Activated naive CD8-positive, alpha-beta T cell treated with anti-CD3 and anti-CD28 coated beads, Interleukin-2, amount 10 ng/mL, durations not matched to agents 7 days and 5 days (primary cell): ENCODE results near the gene SLC49A4. TPM values are rescaled to one million over a fixed set of nuclear protein-coding genes. Genes with fewer than 3 reads are reported as not detected.

ENCODE experiments used
- ATAC-seq: fragments of 150-1000 bp; cut with Tn5 transposase; one replicate; pipeline ENCODE4 v1.10.0; 2021; ENCODE audit warnings: low read depth, moderate library complexity
- POLR2A ChIA-PET: fragments of 350-600 bp; sonication (Branson Sonifier 250); formaldehyde crosslinking; loops from one replicate; lab custom pipeline; 2021; ENCODE audit warnings: antibody characterized with exemption; lab: Charles Lee
- DNase-seq: peaks from one replicate; pipeline ENCODE4 v3.0.0; 2021
- H3K27ac Mint-ChIP-seq: one replicate; pipeline ENCODE4 v1.8.0; 2022; ENCODE audit warnings: mild to moderate bottlenecking, mixed read lengths
- H3K27me3 Mint-ChIP-seq: one replicate; pipeline ENCODE4 v1.8.0; 2022; ENCODE audit warnings: mild to moderate bottlenecking, moderate library complexity, mixed read lengths
- H3K36me3 Mint-ChIP-seq: one replicate; pipeline ENCODE4 v1.8.0; 2021; ENCODE audit warnings: mild to moderate bottlenecking, mixed read lengths
- H3K4me1 Mint-ChIP-seq: one replicate; pipeline ENCODE4 v1.8.0; 2021; ENCODE audit warnings: mixed read lengths
- H3K4me3 Mint-ChIP-seq: one replicate; pipeline ENCODE4 v1.8.0; 2022; ENCODE audit warnings: mild to moderate bottlenecking, moderate library complexity, mixed read lengths
- H3K9me3 Mint-ChIP-seq: one replicate; pipeline ENCODE4 v1.8.0; 2021; ENCODE audit warnings: mixed read lengths
- total RNA-seq, 2 experiments: library from RNA; stranded (reverse); gene quantifications; one replicate each; pipeline ENCODE4 v1.2.3, GENCODE V29; 2021

SLC49A4 gene
- total RNA-seq, 2 experiments from 2014 or later, result 3.2 to 3.4 TPM

DNA sequence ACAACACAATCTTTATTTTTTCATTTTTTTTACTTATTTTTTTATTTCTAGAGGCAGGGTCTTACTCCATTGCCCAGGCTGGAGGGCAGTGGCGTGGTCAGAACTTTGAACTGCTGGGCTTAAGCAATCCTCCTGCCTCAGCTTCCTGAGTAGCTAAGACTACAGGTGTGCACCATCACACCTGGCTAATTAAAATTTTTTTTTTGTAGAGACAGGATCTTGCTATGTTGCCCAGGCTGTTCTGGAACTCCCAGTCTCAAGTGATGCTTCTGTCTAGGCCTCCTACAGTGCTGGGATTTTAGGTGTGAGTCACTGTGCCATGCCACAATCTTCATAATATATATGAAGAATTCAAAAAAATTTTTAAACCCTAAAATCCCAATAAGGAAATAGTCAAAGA lies 22.0 kb upstream of the SLC49A4 start:
- H3K36me3 Mint-ChIP-seq, result peaks cover 10% of the 10 kb centered on the region

DNA sequence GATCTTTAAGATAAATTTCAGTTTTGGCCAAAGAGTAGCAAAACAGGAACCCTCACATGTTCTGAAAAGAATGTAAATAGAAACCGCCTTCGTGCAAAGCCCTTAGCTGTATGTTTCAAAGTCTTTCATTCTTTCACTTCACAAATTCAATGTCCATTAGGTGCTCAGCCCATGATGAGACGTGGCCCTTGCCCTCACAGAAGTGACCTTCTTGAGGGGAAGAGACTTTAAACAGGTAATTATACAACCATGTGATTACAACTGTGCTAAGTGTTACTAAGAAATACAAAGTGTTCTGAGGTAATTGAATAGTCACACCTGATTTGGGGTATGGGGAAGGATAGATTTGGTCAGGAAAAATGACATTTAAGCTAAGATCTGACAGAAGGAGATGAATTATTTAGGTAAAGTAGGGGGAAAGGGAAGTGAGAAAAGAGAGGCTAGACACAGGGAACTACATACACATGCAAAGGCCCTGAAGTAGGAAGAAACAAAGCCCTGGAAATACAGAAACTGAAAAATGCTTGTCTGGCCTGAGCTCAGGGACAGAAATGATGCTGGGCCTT lies 20.8 kb upstream of the SLC49A4 start:
- no peak overlapping the region for H3K4me3 Mint-ChIP-seq
- DNase-seq, result no peak
- POLR2A ChIA-PET, result no interaction called here
- no peaks in the 10 kb centered on the region for H3K27me3 Mint-ChIP-seq
- H3K27ac Mint-ChIP-seq, result no peak overlapping the region
- ATAC-seq, result no peak
- H3K36me3 Mint-ChIP-seq, result peaks cover 7% of the 10 kb centered on the region
- H3K9me3 Mint-ChIP-seq, result no peaks in the 10 kb centered on the region
- H3K4me1 Mint-ChIP-seq, result peaks cover 3% of the 10 kb centered on the region

More for the DNA sequence above, 22.0 kb upstream of the SLC49A4 start:
- Mint-ChIP-seq H3K27ac (no peak overlapping the region), H3K4me1 (peaks cover 3% of the 10 kb centered on the region), H3K4me3 (no peak overlapping the region), H3K27me3 (no peaks in the 10 kb centered on the region), H3K9me3 (no peaks in the 10 kb centered on the region)
- POLR2A ChIA-PET, result no interaction called here
- ATAC-seq, result no peak
- DNase-seq, result no peak

DNA sequence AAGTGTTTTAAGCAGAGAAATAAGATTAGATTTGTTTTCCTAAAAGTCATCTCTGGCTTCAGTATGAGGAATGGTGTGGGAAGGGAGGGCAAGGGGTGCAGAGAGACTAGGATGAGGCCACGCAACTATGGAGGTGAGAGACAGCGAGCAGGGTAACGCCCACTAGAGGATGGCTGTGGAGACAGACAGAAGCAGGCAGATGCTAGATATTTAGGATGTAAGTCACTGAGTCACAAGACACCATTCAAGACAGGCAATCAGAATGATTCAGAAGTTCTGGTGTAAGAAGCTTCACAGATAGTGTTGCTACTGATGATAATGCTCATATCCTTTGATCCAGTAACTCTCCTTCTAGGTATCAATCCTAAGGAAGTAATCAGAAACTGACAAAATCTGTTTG lies 20.3 kb upstream of the SLC49A4 start:
- DNase-seq (no peak), ATAC-seq (no peak)
- Mint-ChIP-seq H3K9me3 (no peaks in the 10 kb centered on the region), H3K27ac (no peak overlapping the region), H3K4me1 (peaks cover 3% of the 10 kb centered on the region), H3K36me3 (peaks cover 7% of the 10 kb centered on the region), H3K4me3 (no peak overlapping the region), H3K27me3 (no peaks in the 10 kb centered on the region)
- POLR2A ChIA-PET, result no interaction called here

DNA sequence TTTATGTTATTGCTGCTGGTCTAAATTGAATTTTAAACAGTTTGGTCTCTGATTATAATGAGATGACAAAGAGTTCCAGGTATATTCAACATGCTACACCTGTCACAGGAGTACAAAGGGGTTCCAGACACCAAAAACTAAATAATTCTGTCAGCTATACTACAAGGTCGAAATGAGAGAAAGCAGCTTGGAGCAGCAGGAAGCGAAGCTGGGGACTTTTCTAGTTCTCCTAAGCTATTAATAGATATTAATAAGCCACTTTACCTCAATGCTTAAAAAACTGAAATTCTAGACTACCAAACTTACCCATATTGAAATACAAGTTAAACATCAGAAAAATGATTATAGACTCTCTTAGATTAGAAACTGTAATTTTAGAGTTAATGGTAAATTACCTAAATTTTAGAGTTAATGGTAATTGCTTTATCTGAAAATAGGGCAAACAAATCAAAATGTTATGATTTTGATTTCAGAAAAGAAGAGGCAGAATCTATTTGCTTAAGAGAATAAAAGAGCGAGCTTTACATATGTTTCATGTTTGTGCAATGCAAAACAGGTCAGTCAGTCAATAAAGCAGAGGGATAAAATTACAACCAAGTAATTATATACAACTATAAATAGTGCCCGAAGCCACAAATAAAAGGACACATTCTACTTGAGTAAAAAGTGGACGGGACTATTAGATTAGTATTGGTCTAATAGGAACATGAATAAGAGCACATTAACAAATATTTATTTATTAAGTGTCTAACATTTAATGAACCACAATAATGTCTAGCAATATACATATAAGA lies 18.0 kb upstream of the SLC49A4 start:
- no peaks in the 10 kb centered on the region for H3K27me3 Mint-ChIP-seq
- H3K36me3 Mint-ChIP-seq, result peaks cover 6% of the 10 kb centered on the region
- ATAC-seq, result no peak
- H3K27ac Mint-ChIP-seq, result no peak overlapping the region
- no peaks in the 10 kb centered on the region for H3K4me1 Mint-ChIP-seq
- H3K9me3 Mint-ChIP-seq, result no peaks in the 10 kb centered on the region
- POLR2A ChIA-PET, result no interaction called here
- no peak for DNase-seq
- no peak overlapping the region for H3K4me3 Mint-ChIP-seq

DNA sequence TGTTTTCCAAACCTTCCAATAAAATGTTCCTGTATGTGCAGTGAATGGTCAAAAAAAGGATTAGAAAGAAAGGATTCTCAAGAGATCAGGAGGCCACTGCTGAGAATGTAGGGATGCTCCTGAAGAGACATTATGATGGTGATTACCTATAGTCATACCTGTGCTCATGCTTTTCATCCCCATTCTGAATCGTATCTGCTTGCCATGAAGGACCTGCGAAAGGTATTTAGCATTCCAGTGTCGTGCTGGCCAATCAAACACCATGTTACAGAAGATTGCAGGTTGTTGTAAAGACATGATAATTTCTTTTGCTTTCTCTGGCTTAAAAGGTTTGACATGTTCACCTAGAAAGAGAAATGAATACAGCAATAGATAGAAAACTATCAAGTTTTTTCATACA lies 17.3 kb upstream of the SLC49A4 start:
- H3K9me3 Mint-ChIP-seq, result no peaks in the 10 kb centered on the region
- POLR2A ChIA-PET, result no interaction called here
- no peaks in the 10 kb centered on the region for H3K27me3 Mint-ChIP-seq
- no peaks in the 10 kb centered on the region for H3K4me1 Mint-ChIP-seq
- H3K4me3 Mint-ChIP-seq, result no peak overlapping the region
- H3K27ac Mint-ChIP-seq, result no peak overlapping the region
- no peak for ATAC-seq
- no peak for DNase-seq
- H3K36me3 Mint-ChIP-seq, result peaks cover 6% of the 10 kb centered on the region

DNA sequence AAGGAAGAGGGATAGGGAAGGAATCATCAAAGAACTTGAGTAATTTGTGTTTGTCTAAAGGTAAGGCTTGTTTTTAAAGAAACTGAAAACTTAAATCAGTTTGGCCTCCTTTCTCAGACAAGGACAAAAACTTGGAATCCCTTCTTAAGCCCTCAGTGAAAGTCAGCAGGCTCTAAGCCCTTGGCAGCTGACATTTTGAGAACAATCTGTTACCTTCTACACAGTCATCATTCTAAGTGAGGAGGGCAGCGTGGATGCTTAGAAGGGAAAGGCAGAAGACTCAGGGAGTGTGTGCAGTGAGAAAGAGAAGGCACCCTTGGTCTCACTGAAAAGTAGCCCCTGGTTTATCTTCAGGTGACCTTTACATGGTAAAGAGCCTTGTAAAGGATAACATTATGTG lies 12.1 kb upstream of the SLC49A4 start:
- H3K27ac Mint-ChIP-seq, result no peak overlapping the region
- DNase-seq (no peak), ATAC-seq (no peak)
- peaks cover 1% of the 10 kb centered on the region for H3K9me3 Mint-ChIP-seq
- H3K4me3 Mint-ChIP-seq, result no peak overlapping the region
- H3K27me3 Mint-ChIP-seq, result no peaks in the 10 kb centered on the region
- H3K4me1 Mint-ChIP-seq, result peaks cover 1% of the 10 kb centered on the region
- H3K36me3 Mint-ChIP-seq, result peaks cover 2% of the 10 kb centered on the region
- POLR2A ChIA-PET, result no interaction called here

DNA sequence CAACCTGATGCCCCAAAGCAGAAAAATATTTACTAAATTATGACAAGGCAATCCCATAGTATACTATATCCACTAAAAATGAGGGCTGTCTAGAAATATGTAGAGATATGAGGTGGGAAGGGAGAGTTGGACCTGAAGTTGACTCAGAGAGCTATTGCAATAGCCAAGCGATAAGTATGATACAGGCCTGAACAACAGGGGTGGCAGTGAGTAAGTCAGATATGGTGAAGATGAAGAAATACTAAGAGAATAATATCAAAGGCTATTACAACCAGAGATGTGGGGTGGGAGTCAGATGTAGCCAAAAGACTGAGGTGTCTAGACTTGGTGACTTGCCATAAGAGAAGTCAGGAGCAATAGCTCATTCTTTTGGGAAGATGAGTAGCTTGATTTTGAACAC lies 10.4 kb upstream of the SLC49A4 start:
- peaks cover 2% of the 10 kb centered on the region for H3K36me3 Mint-ChIP-seq
- peaks cover 4% of the 10 kb centered on the region for H3K4me1 Mint-ChIP-seq
- H3K27me3 Mint-ChIP-seq, result no peaks in the 10 kb centered on the region
- DNase-seq (no peak), ATAC-seq (no peak)
- POLR2A ChIA-PET, result no interaction called here
- H3K4me3 Mint-ChIP-seq, result no peak overlapping the region
- H3K27ac Mint-ChIP-seq, result no peak overlapping the region
- peaks cover 1% of the 10 kb centered on the region for H3K9me3 Mint-ChIP-seq

DNA sequence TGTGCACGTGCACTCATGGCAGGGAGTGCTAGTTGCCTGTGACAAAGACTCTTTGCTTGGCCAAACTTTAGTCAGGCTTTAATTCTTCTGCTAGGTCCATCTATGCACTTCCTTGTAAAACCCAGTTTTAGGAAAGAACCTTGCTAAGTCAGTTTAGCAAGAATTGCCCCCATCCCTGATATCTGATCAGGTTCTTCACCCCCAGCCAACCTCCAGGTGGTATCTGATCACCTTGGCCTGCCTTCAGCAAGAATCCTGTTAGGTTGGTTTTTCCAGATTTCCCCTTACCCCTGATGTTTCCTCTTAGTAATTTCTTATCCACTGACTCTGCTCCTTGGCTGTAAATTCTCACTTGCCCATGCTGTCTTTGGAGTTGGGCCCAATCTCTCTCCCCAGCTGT lies 9.6 kb upstream of the SLC49A4 start:
- Mint-ChIP-seq H3K27ac (no peak overlapping the region), H3K4me3 (no peak overlapping the region), H3K4me1 (peaks cover 4% of the 10 kb centered on the region), H3K9me3 (peaks cover 1% of the 10 kb centered on the region), H3K27me3 (no peaks in the 10 kb centered on the region), H3K36me3 (peaks cover 2% of the 10 kb centered on the region)
- POLR2A ChIA-PET, result no interaction called here
- ATAC-seq (no peak), DNase-seq (no peak)

DNA sequence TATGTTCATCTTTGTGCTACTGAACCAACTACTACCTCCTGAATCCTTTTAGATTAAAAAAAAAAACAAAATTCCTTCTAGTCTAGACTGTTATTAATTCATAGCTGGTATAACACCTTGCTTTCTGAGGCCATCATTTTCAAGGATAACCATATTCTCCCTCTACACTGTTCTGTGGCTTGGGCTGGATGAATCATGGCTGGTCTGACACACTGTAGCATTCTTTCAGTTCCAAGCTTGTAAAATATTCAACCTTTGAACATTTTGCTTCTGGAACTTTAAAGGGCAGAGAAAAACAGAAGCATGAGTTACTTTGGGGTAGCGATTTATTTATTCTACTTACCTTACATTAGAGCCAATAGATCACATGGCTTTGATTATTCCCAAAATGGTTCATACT lies 8.8 kb upstream of the SLC49A4 start:
- Mint-ChIP-seq H3K27ac (no peak overlapping the region), H3K4me3 (no peak overlapping the region), H3K4me1 (peaks cover 4% of the 10 kb centered on the region), H3K27me3 (no peaks in the 10 kb centered on the region), H3K36me3 (peaks cover 2% of the 10 kb centered on the region), H3K9me3 (peaks cover 1% of the 10 kb centered on the region)
- DNase-seq, result no peak
- POLR2A ChIA-PET, result no interaction called here
- ATAC-seq, result no peak

DNA sequence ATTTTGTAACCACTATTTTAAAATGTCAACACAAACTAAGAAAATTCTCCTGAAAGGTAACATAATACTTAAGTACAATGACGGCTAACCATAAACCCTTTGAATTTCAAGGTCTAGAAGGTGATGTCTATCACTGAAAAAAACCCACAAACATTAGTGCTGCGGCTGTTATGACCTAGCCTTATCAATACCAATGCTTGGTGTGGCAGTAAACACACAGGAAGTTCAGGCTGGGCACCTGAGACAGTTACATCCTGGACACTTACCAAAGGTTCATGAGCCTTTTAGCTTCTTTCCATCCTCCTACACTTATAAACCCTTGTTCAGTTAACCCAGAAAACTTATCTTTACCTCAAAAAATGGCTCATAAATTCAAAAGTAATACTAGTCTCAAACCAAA lies 7.0 kb upstream of the SLC49A4 start:
- POLR2A ChIA-PET, result no interaction called here
- DNase-seq, result no peak
- Mint-ChIP-seq H3K4me3 (no peak overlapping the region), H3K9me3 (peaks cover 1% of the 10 kb centered on the region), H3K4me1 (peaks cover 6% of the 10 kb centered on the region), H3K36me3 (no peaks in the 10 kb centered on the region), H3K27ac (no peak overlapping the region), H3K27me3 (no peaks in the 10 kb centered on the region)
- no peak for ATAC-seq

DNA sequence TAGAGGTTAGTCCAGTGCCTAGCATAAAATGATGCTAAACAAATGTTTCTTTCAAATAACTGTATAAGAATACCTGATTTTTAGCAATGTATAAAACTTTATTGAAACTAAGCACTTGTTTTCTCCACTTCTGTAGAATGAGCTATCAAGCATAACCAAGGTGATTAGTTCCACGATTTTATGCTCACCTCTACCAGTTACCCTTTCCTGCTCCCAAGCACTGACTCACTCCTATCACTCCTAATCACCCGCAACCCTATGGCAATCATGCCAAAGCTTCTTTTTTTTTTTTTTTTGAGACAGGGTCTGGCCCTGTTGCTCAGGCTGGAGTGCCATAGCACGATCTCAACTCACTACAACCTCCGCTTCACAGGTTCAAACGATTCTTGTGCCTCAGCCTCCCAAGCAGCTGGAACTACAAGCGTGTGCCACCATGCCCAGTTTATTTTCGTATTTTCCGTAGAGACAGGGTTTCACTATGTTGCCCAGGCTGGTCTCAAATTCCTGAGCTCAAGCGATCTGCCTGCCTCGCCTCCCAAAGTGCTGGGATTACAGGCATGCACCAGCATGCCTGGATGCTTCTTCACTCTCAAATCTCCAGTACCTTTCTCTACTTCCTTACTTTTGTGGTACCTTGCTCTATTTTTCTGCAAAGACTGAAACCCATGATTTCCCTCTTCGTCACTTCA lies 5.1 kb upstream of the SLC49A4 start:
- no peaks in the 10 kb centered on the region for H3K27me3 Mint-ChIP-seq
- no peak overlapping the region for H3K4me3 Mint-ChIP-seq
- H3K36me3 Mint-ChIP-seq, result no peaks in the 10 kb centered on the region
- H3K27ac Mint-ChIP-seq, result no peak overlapping the region
- ATAC-seq, result no peak
- no peaks in the 10 kb centered on the region for H3K9me3 Mint-ChIP-seq
- no peak for DNase-seq
- H3K4me1 Mint-ChIP-seq, result peaks cover 19% of the 10 kb centered on the region
- POLR2A ChIA-PET, result interaction anchor here (0.6 kb wide), 1 partner anchor 191 kb away, joined by 4 read pairs; no protein-coding TSS in a partner anchor

DNA sequence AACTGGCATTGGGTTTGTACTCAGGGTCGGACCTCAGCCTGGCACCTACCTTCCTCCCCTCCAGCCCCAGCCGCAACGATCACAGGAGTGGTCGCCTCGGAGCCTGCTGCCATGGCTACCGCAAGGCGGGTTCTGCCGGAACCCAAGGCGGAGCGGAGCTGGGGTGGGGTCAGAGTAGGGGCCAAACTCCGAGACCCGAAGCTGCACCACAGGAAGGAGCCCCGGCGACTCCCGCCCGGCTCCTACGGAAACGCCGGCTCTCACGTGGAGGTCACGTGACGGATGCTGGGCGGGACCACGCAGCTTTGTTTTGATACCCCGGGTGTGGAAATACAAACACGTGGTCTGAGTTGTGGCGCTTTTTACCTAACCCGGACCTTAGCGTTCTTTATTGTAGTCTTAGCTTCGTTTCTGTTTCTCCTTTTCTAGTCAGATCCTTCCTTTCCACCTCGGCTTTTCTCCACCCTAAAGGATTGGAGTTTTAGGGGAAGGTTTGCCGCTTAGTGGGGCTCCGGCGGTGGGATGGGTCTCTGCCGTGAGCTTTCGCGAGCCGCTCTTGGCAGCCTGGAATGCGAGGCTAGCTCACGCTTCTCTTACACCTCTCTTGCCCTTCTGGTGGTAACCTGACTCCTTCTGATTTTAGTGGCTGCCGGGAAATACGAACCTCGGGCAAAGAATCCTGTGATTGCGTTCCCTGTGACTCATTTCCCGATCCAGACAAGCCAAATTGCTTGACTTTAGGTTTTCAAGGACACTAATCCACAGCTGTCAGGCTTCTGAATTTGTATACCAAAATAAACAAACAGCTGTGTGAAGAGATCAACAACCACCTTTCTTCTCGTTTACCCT lies 1.1 kb upstream of the SLC49A4 start, which contains the start of gene HSPBAP1:
HSPBAP1 (minus strand) TSS at position 264 of the 849 bp plus-strand sequence; CDS start at position 113, 151 bp downstream.
- peak; percentile 89 for DNase-seq
- Mint-ChIP-seq H3K27me3 (no peaks in the 10 kb centered on the region), H3K27ac (peak within 1 kb of the TSS; percentile 77), H3K4me1 (peaks cover 22% of the 10 kb centered on the region), H3K4me3 (peak within 1 kb of the TSS; percentile 84), H3K36me3 (no peaks in the 10 kb centered on the region), H3K9me3 (no peaks in the 10 kb centered on the region)
- peak; percentile 67 for ATAC-seq
- POLR2A ChIA-PET, result interaction anchor here (0.6 to 1.3 kb wide), 4 partner anchors 37 to 1247 kb away, joined by 3 to 5 read pairs (median 3); partner anchors contain the start of genes SEC22A and WDR5B

DNA sequence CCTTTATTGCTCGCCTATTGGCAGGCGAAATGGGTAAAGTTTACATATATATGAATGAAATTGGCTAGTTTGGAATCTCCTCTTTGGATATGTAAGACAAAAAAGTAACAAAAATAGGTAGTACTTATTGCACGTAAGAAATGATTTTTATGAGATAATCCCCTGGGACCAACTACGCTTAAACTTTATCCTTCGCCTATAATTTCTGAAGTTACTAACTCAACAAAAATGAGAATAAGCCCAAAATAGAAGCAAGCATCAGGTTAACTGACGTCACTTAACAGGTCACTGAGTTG lies 438 bp upstream of the SLC49A4 start:
- no peak for ATAC-seq
- H3K9me3 Mint-ChIP-seq, result no peaks in the 10 kb centered on the region
- H3K4me3 Mint-ChIP-seq, result peak overlapping the region; percentile 84
- no peak for DNase-seq
- peak overlapping the region; percentile 77 for H3K27ac Mint-ChIP-seq
- no peaks in the 10 kb centered on the region for H3K27me3 Mint-ChIP-seq
- H3K36me3 Mint-ChIP-seq, result no peaks in the 10 kb centered on the region
- POLR2A ChIA-PET, result no interaction called here
- H3K4me1 Mint-ChIP-seq, result peaks cover 22% of the 10 kb centered on the region
